Lower lobe of right lung (tissue), 2 donors: ENCODE measurements around the gene ADGRG1. TPM values are rescaled to one million over a fixed set of nuclear protein-coding genes. Genes with fewer than 3 reads are reported as not detected.

Experiments used
- ATAC-seq, 2 donors: fragments of 200-7000 bp; cut with Tn5 transposase; one replicate each; pipeline ENCODE4 v1.9.1; 2020 to 2022; ENCODE audit warnings: mild to moderate bottlenecking in 2 of 2, moderate library complexity in 2 of 2
- DNase-seq: peaks from one replicate; pipeline ENCODE4 v3.0.0-alpha.2; 2020
- H3K27ac ChIP-seq: fragments of 200-600 bp; one replicate; pipeline ENCODE4 v1.8.0; 2022
- H3K27me3 ChIP-seq: fragments of 200-600 bp; one replicate; pipeline ENCODE4 v1.8.0; 2022; ENCODE audit warnings: low read depth
- H3K36me3 ChIP-seq: fragments of 200-600 bp; one replicate; pipeline ENCODE4 v1.8.0; 2022; ENCODE audit warnings: mild to moderate bottlenecking
- H3K4me1 ChIP-seq: fragments of 200-600 bp; one replicate; pipeline ENCODE4 v1.8.0; 2022
- H3K4me3 ChIP-seq: fragments of 200-600 bp; one replicate; pipeline ENCODE4 v1.8.0; 2022; ENCODE audit warnings: mild to moderate bottlenecking
- H3K9me3 ChIP-seq: fragments of 200-600 bp; one replicate; pipeline ENCODE4 v1.8.0; 2022
- CTCF ChIP-seq: fragments of 200-600 bp; IDR thresholded peaks from one replicate; pipeline ENCODE4 v1.8.0; 2022; ENCODE audit warnings: antibody characterized with exemption, mild to moderate bottlenecking
- intact Hi-C: fragments of 100-400 bp; cut with DNase I; formaldehyde crosslinking; loops from one replicate; pipeline ENCODE4 v1.11.0; 2022
- total RNA-seq: library from RNA; stranded (reverse); fragmentation: NEBNext Ultra II Directional; extraction: Animal tissue kit (Norgen Biotek cat#: 25700); gene quantifications from one replicate; pipeline ENCODE4 v1.2.1, GENCODE V29; 2021
- donor health status: DM: no; HTN: yes; CAD: no; lungs with severe emphysema.

Gene ADGRG1
- total RNA-seq, 1 donor from 2014 or later, result 37.9 TPM

- H3K27ac ChIP-seq, result peak overlapping the region; percentile 56
- H3K27me3 ChIP-seq, result no peaks in the 10 kb centered on the region
- H3K9me3 ChIP-seq, result no peaks in the 10 kb centered on the region
- no peak for DNase-seq
- peaks cover 47% of the 10 kb centered on the region for H3K4me1 ChIP-seq
- intact Hi-C loops, result loop anchor here (10.0 kb wide), 1 partner anchor 50 kb away; no protein-coding TSS in a partner anchor
- no peak for ATAC-seq
- H3K36me3 ChIP-seq, result no peaks in the 10 kb centered on the region
- TF ChIP-seq CTCF, result no peak
- no peak overlapping the region for H3K4me3 ChIP-seq
Measured at GRCh38 chr16:57645169-57645568, 16.7 kb downstream of the ADGRG1 start.

- ATAC-seq (peak in 1 of 2 donors; percentile 40), DNase-seq (no peak)
- no peaks in the 10 kb centered on the region for H3K27me3 ChIP-seq
- H3K9me3 ChIP-seq, result no peaks in the 10 kb centered on the region
- TF ChIP-seq CTCF, result no peak
- H3K36me3 ChIP-seq, result no peaks in the 10 kb centered on the region
- H3K4me3 ChIP-seq, result no peak overlapping the region
- intact Hi-C loops, result loop anchor here (10.0 kb wide), 1 partner anchor 51 kb away; no protein-coding TSS in a partner anchor
- peaks cover 43% of the 10 kb centered on the region for H3K4me1 ChIP-seq
- peak overlapping the region; percentile 64 for H3K27ac ChIP-seq
Measured at GRCh38 chr16:57645691-57646387, 17.4 kb downstream of the ADGRG1 start.

GRCh38 chr16:57646388-57647039, 18.1 kb downstream of the ADGRG1 start:
- Histone ChIP-seq H3K9me3 (no peaks in the 10 kb centered on the region), H3K27ac (peak overlapping the region; percentile 64), H3K4me1 (peaks cover 38% of the 10 kb centered on the region), H3K36me3 (peaks cover 7% of the 10 kb centered on the region), H3K4me3 (no peak overlapping the region), H3K27me3 (no peaks in the 10 kb centered on the region)
- no peak for TF ChIP-seq CTCF
- DNase-seq, result no peak
- ATAC-seq, result peak in 1 of 2 donors; percentile 30
- intact Hi-C loops, result loop anchor here (10.0 kb wide), 1 partner anchor 52 kb away; no protein-coding TSS in a partner anchor

- DNase-seq (no peak), ATAC-seq (no peak)
- Histone ChIP-seq H3K4me3 (no peak overlapping the region), H3K9me3 (no peaks in the 10 kb centered on the region), H3K27me3 (no peaks in the 10 kb centered on the region), H3K27ac (peak overlapping the region; percentile 64), H3K36me3 (peaks cover 10% of the 10 kb centered on the region), H3K4me1 (peaks cover 38% of the 10 kb centered on the region)
- intact Hi-C loops, result loop anchor here (10.0 kb wide), 1 partner anchor 53 kb away; no protein-coding TSS in a partner anchor
- no peak for TF ChIP-seq CTCF
Measured at GRCh38 chr16:57647136-57647875, 18.9 kb downstream of the ADGRG1 start.

GRCh38 chr16:57648125-57648524, 19.7 kb downstream of the ADGRG1 start:
- ATAC-seq, result no peak
- Histone ChIP-seq H3K36me3 (peaks cover 14% of the 10 kb centered on the region), H3K4me1 (peaks cover 35% of the 10 kb centered on the region), H3K9me3 (no peaks in the 10 kb centered on the region), H3K4me3 (no peak overlapping the region), H3K27me3 (no peaks in the 10 kb centered on the region), H3K27ac (peak overlapping the region; percentile 64)
- intact Hi-C loops, result loop anchor here (10.0 kb wide), 1 partner anchor 53 kb away; no protein-coding TSS in a partner anchor
- TF ChIP-seq CTCF, result no peak
- DNase-seq, result no peak
